Fibroblast of lung (primary cell): Measurements from ENCODE around the gene GPATCH3. TPM values are rescaled to one million over a fixed set of nuclear protein-coding genes. Genes with fewer than 3 reads are reported as not detected.

Experiments
- DNase-seq, 2 donors: peaks; one replicate each; pipeline versions ENCODE4 v3.0.0 to v3.0.0-alpha.2; 2010; ENCODE audit warnings: low read depth in 2 of 2
- H2AFZ ChIP-seq: 2 replicates; pipeline ENCODE4 v1.5.1; 2012; ENCODE audit warnings: low read length, control low read depth, inconsistent platforms
- H3K27ac ChIP-seq: 2 replicates; pipeline ENCODE4 v1.5.1; 2011; ENCODE audit warnings: low read length, control low read depth; ENCODE audit not compliant: insufficient read depth
- H3K27me3 ChIP-seq: 2 replicates; pipeline ENCODE4 v1.5.1; 2011; ENCODE audit warnings: mild to moderate bottlenecking, low read length; ENCODE audit not compliant: control insufficient read depth, insufficient read depth
- H3K36me3 ChIP-seq: 2 replicates; pipeline ENCODE4 v1.5.1; 2011; ENCODE audit warnings: low read length; ENCODE audit not compliant: control insufficient read depth, insufficient read depth
- H3K4me1 ChIP-seq: 2 replicates; pipeline ENCODE4 v1.5.1; 2011; ENCODE audit warnings: low read length; ENCODE audit not compliant: control insufficient read depth, insufficient read depth; ENCODE audit errors: extremely low read depth
- H3K4me2 ChIP-seq: 2 replicates; pipeline ENCODE4 v1.5.1; 2011; ENCODE audit warnings: low read length, control low read depth; ENCODE audit not compliant: insufficient read depth; ENCODE audit errors: extremely low read depth
- H3K4me3 ChIP-seq, 4 experiments: fragments of 200-600 bp in 1 of 4; sonication (generic) in 1 of 4; replicated peaks in 1 of 4; 2 replicates each; pipeline ENCODE4 v1.5.1; 2011 to 2016; ENCODE audit warnings: low read length in 4 of 4, low read depth in 3 of 4, mild to moderate bottlenecking in 3 of 4, control low read depth in 2 of 4, inconsistent platforms in 1 of 4, mixed read lengths in 1 of 4; ENCODE audit not compliant: insufficient read depth in 1 of 4; ENCODE audit errors: control extremely low read depth in 1 of 4
- H3K79me2 ChIP-seq: 2 replicates; pipeline ENCODE4 v1.5.1; 2012; ENCODE audit warnings: mild to moderate bottlenecking, low read length, inconsistent platforms; ENCODE audit not compliant: control insufficient read depth, insufficient read depth
- H3K9ac ChIP-seq: 2 replicates; pipeline ENCODE4 v1.5.1; 2011; ENCODE audit warnings: mild to moderate bottlenecking, low read length, control low read depth; ENCODE audit not compliant: insufficient read depth
- H3K9me3 ChIP-seq: 2 replicates; pipeline ENCODE4 v1.5.1; 2012; ENCODE audit warnings: low read depth, low read length; ENCODE audit not compliant: control insufficient read depth, insufficient read depth
- H4K20me1 ChIP-seq: 2 replicates; pipeline ENCODE4 v1.5.1; 2011; ENCODE audit warnings: low read length; ENCODE audit not compliant: control insufficient read depth, insufficient read depth; ENCODE audit errors: extremely low read depth
- CTCF ChIP-seq, 2 donors: IDR thresholded peaks in 1 of 2; conservative IDR thresholded peaks in 1 of 2; 1 replicate in 1 of 2; 2 replicates in 1 of 2; pipeline ENCODE4 v1.5.1; 2011 to 2012; ENCODE audit warnings: low read length in 2 of 2, control low read depth in 1 of 2, inconsistent platforms in 1 of 2, low read depth in 1 of 2, mild to moderate bottlenecking in 1 of 2
- EZH2 ChIP-seq: IDR thresholded peaks from 2 replicates; pipeline ENCODE4 v1.5.1; 2012; ENCODE audit warnings: low read length, control low read depth, mild to moderate bottlenecking; ENCODE audit errors: missing control alignments
- polyA plus RNA-seq, 2 donors: library from polyadenylated mRNA; depleted of rRNA in 1 of 2; stranded (reverse) in 1 of 2; unstranded in 1 of 2; fragments of >200 nt; gene quantifications; 2 replicates each; pipeline ENCODE4 v1.2.1, GENCODE V29; 2011 to 2012; ENCODE audit warnings: missing spikeins in 1 of 2
- total RNA-seq: library from RNA; depleted of rRNA; stranded (reverse); fragments of >200 nt; gene quantifications from 2 replicates; pipeline ENCODE4 v1.2.1, GENCODE V29; 2014

GPATCH3 gene
- total and polyA plus RNA-seq, 2 donors (not counting 1 experiment from before 2014, with no cell fraction given), result 4.9 to 11.4 TPM

GRCh38 chr1:26938004-26938658 lies 37.9 kb upstream of the GPATCH3 start:
- no peak overlapping the region for H2AFZ ChIP-seq
- H4K20me1 ChIP-seq, result no peaks in the 10 kb centered on the region
- H3K4me1 ChIP-seq, result no peaks in the 10 kb centered on the region
- no peaks in the 10 kb centered on the region for H3K9me3 ChIP-seq
- no peaks in the 10 kb centered on the region for H3K27me3 ChIP-seq
- no peak overlapping the region for H3K27ac ChIP-seq
- no peak for TF ChIP-seq CTCF (conservative IDR thresholded peaks at IDR 0.05 in 1 of 2, IDR thresholded peaks at IDR 0.05 in 1 of 2; ENCODE audit: low read depth in 1 of 2, low read length in 2 of 2)
- TF ChIP-seq EZH2, result no peak
- peaks cover 13% of the 10 kb centered on the region for H3K79me2 ChIP-seq
- H3K36me3 ChIP-seq, result peaks cover 19% of the 10 kb centered on the region
- H3K9ac ChIP-seq, result no peak overlapping the region
- DNase-seq, result no peak
- no peak overlapping the region for H3K4me2 ChIP-seq
- H3K4me3 ChIP-seq, result no peak overlapping the region

GRCh38 chr1:26936823-26937222 lies 36.6 kb upstream of the GPATCH3 start:
- H3K79me2 ChIP-seq, result peaks cover 13% of the 10 kb centered on the region
- H3K9ac ChIP-seq, result no peak overlapping the region
- H2AFZ ChIP-seq, result no peak overlapping the region
- peaks cover 13% of the 10 kb centered on the region for H3K36me3 ChIP-seq
- no peaks in the 10 kb centered on the region for H3K4me1 ChIP-seq
- TF ChIP-seq CTCF (conservative IDR thresholded peaks at IDR 0.05 in 1 of 2, IDR thresholded peaks at IDR 0.05 in 1 of 2; ENCODE audit: low read depth in 1 of 2, low read length in 2 of 2) (no peak), EZH2 (no peak)
- no peak overlapping the region for H3K4me2 ChIP-seq
- H3K27ac ChIP-seq, result no peak overlapping the region
- no peak overlapping the region for H3K4me3 ChIP-seq
- H4K20me1 ChIP-seq, result no peaks in the 10 kb centered on the region
- no peaks in the 10 kb centered on the region for H3K27me3 ChIP-seq
- no peaks in the 10 kb centered on the region for H3K9me3 ChIP-seq
- DNase-seq, result no peak

- H3K9me3 ChIP-seq, result no peaks in the 10 kb centered on the region
- H3K27me3 ChIP-seq, result no peaks in the 10 kb centered on the region
- H3K9ac ChIP-seq, result no peak overlapping the region
- no peak overlapping the region for H3K4me3 ChIP-seq
- DNase-seq, result no peak
- H3K27ac ChIP-seq, result no peak overlapping the region
- H4K20me1 ChIP-seq, result no peaks in the 10 kb centered on the region
- H3K79me2 ChIP-seq, result peaks cover 6% of the 10 kb centered on the region
- H3K4me2 ChIP-seq, result no peak overlapping the region
- no peaks in the 10 kb centered on the region for H3K4me1 ChIP-seq
- H3K36me3 ChIP-seq, result peaks cover 11% of the 10 kb centered on the region
- H2AFZ ChIP-seq, result no peak overlapping the region
- TF ChIP-seq CTCF (conservative IDR thresholded peaks at IDR 0.05 in 1 of 2, IDR thresholded peaks at IDR 0.05 in 1 of 2; ENCODE audit: low read depth in 1 of 2, low read length in 2 of 2) (no peak), EZH2 (no peak)
These were observed 32.3 kb upstream of the GPATCH3 start for GRCh38 chr1:26932531-26932930.
